Endothelial cell of umbilical vein (primary cell): ENCODE measurements around the gene LTBP1. TPM values are rescaled to one million over a fixed set of nuclear protein-coding genes. Genes with fewer than 3 reads are reported as not detected.

Experiments
- BruUV-seq: library from RNA; stranded (reverse); fragments of 400-500 nt; replicated peaks from 2 replicates; lab custom pipeline; 2021; lab: Mats Ljungman, UMichigan
- CTCF ChIA-PET: fragments of 300-600, 350-600 bp; sonication (Branson Sonifier 250); formaldehyde crosslinking; loops from one replicate; lab custom pipeline; 2021; ENCODE audit warnings: antibody characterized with exemption, inconsistent platforms; lab: Charles Lee
- POLR2A ChIA-PET: fragments of 300-600, 350-600 bp; sonication (Branson Sonifier 250); formaldehyde crosslinking; loops from one replicate; lab custom pipeline; 2021; ENCODE audit warnings: antibody characterized with exemption, inconsistent platforms; lab: Charles Lee
- DNase-seq: peaks from one replicate; pipeline ENCODE4 v3.0.0-alpha.2; 2011; ENCODE audit warnings: low read depth, low spot score
- FAIRE-seq: peaks from 2 replicates; lab custom pipeline; 2011; peaks lifted over from hg19 to GRCh38; lab: Jason Lieb, UNC
- H2AFZ ChIP-seq: 2 replicates; pipeline ENCODE4 v1.6.0; 2012; ENCODE audit warnings: low read depth, low read length, control low read depth, inconsistent platforms
- H3K27ac ChIP-seq: 2 replicates; pipeline ENCODE4 v1.5.1; 2011; ENCODE audit warnings: low read depth, mild to moderate bottlenecking, control low read depth, low read length, moderate library complexity; ENCODE audit not compliant: insufficient read depth
- H3K27me3 ChIP-seq, 2 experiments: 2 replicates each; pipeline versions ENCODE4 v1.6.0 to v1.6.1; 2011; ENCODE audit warnings: low read length in 2 of 2, mixed read lengths in 1 of 2; ENCODE audit not compliant: control insufficient read depth in 2 of 2, insufficient read depth in 2 of 2
- H3K36me3 ChIP-seq, 2 experiments: 2 replicates in 1 of 2; 3 replicates in 1 of 2; pipeline ENCODE4 v1.5.1; 2011; ENCODE audit warnings: low read length in 2 of 2, mild to moderate bottlenecking in 1 of 2, moderate library complexity in 1 of 2; ENCODE audit not compliant: control insufficient read depth in 2 of 2, insufficient read depth in 2 of 2; ENCODE audit errors: extremely low read depth in 1 of 2
- H3K4me1 ChIP-seq: 3 replicates; pipeline ENCODE4 v1.5.1; 2011; ENCODE audit warnings: mild to moderate bottlenecking, low read length; ENCODE audit not compliant: control insufficient read depth, insufficient read depth; ENCODE audit errors: extremely low read depth
- H3K4me2 ChIP-seq: 2 replicates; pipeline ENCODE4 v1.6.1; 2011; ENCODE audit warnings: low read length, control low read depth, mixed read lengths; ENCODE audit not compliant: insufficient read depth
- H3K4me3 ChIP-seq, 3 experiments: fragments of 200-600 bp in 1 of 3; sonication (generic), shearing (Covaris generic) in 1 of 3; replicated peaks in 1 of 3; 2 replicates each; pipeline ENCODE4 v1.5.1; 2011 to 2016; ENCODE audit warnings: control low read depth in 3 of 3, low read length in 3 of 3, mild to moderate bottlenecking in 2 of 3, inconsistent platforms in 1 of 3, low read depth in 1 of 3, moderate library complexity in 1 of 3; ENCODE audit not compliant: insufficient read depth in 1 of 3
- H3K79me2 ChIP-seq: 2 replicates; pipeline ENCODE4 v1.6.0; 2012; ENCODE audit warnings: low read length, inconsistent platforms; ENCODE audit not compliant: control insufficient read depth, insufficient read depth
- H3K9ac ChIP-seq: replicated peaks from 2 replicates; pipeline ENCODE3; 2011; ENCODE audit warnings: low read length, control low read depth; ENCODE audit not compliant: insufficient read depth; ENCODE audit errors: extremely low read depth
- H3K9me1 ChIP-seq: replicated peaks from 3 replicates; pipeline ENCODE4 v1.6.0; 2011; ENCODE audit warnings: mild to moderate bottlenecking, low read length; ENCODE audit not compliant: control insufficient read depth, insufficient read depth; ENCODE audit errors: extremely low read depth
- H3K9me3 ChIP-seq: replicated peaks from 2 replicates; pipeline ENCODE4 v1.5.1; 2012; ENCODE audit warnings: low read length, inconsistent platforms; ENCODE audit not compliant: control insufficient read depth, insufficient read depth
- H4K20me1 ChIP-seq: replicated peaks from 2 replicates; pipeline ENCODE3; 2011; ENCODE audit warnings: mild to moderate bottlenecking, low read length; ENCODE audit not compliant: control insufficient read depth, insufficient read depth; ENCODE audit errors: extremely low read depth
- CTCF ChIP-seq, 2 donors: IDR thresholded peaks; 1 replicate in 1 of 2; 2 replicates in 1 of 2; pipeline ENCODE4 v1.5.1; 2011; ENCODE audit warnings: low read length in 2 of 2, mild to moderate bottlenecking in 2 of 2, moderate library complexity in 2 of 2, control low read depth in 1 of 2, inconsistent platforms in 1 of 2, low read depth in 1 of 2; ENCODE audit not compliant: insufficient read depth in 1 of 2; ENCODE audit errors: extremely low read depth in 1 of 2
- EZH2 ChIP-seq: IDR thresholded peaks from 2 replicates; pipeline ENCODE4 v1.6.1; 2012; ENCODE audit warnings: borderline replicate concordance, low read depth, mild to moderate bottlenecking, moderate library complexity, low read length, inconsistent platforms; ENCODE audit not compliant: severe bottlenecking
- FOS ChIP-seq: IDR thresholded peaks from 2 replicates; pipeline ENCODE4 v1.6.1; 2011; ENCODE audit warnings: mild to moderate bottlenecking, low read length, moderate library complexity, borderline replicate concordance; ENCODE audit not compliant: insufficient read depth
- GATA2 ChIP-seq: IDR thresholded peaks from 2 replicates; pipeline ENCODE4 v1.7.0; 2011; ENCODE audit warnings: low read depth, mild to moderate bottlenecking, moderate library complexity, mixed read lengths, low read length; ENCODE audit not compliant: insufficient read length, insufficient read depth
- JUN ChIP-seq: IDR thresholded peaks from 2 replicates; pipeline ENCODE4 v1.6.1; 2011; ENCODE audit warnings: borderline replicate concordance, low read depth; ENCODE audit not compliant: insufficient read length, insufficient read depth
- MAX ChIP-seq: IDR thresholded peaks from 2 replicates; pipeline ENCODE4 v1.6.1; 2011; ENCODE audit not compliant: insufficient read depth, insufficient read length
- MYC ChIP-seq: IDR thresholded peaks from one replicate; pipeline ENCODE4 v1.6.1; 2011; ENCODE audit warnings: mild to moderate bottlenecking, low read depth, low read length
- POLR2A ChIP-seq: IDR thresholded peaks from 2 replicates; pipeline ENCODE4 v1.6.1; 2012; ENCODE audit warnings: low read depth, mild to moderate bottlenecking, control low read depth, low read length
- POLR2AphosphoS5 ChIP-seq: IDR thresholded peaks from 2 replicates; pipeline ENCODE4 v1.6.1; 2012; ENCODE audit warnings: low read depth, mild to moderate bottlenecking, control low read depth, low read length, moderate library complexity; ENCODE audit not compliant: insufficient read depth
- dilution Hi-C: fragments of 300-500 bp; cut with MboI; formaldehyde crosslinking; loops from one replicate; pipeline ENCODE4 v1.15.0; 2019; ENCODE audit warnings: low sequenced_read_pairs; ENCODE audit not compliant: extremely low pct_ligation_motif_present
- intact Hi-C: fragments of 100-400 bp; cut with micrococcal nuclease; formaldehyde crosslinking; loops from one replicate; pipeline ENCODE4 v1.10.0; 2022
- polyA plus RNA-seq, 4 experiments: library from polyadenylated mRNA; depleted of rRNA in 3 of 4; stranded (reverse) in 3 of 4; unstranded in 1 of 4; fragments of >200 nt; gene quantifications; 2 replicates each; pipeline versions ENCODE4 v1.2.1 to v1.2.3, GENCODE V29; 2011 to 2012; ENCODE audit warnings: missing spikeins in 1 of 4
- total RNA-seq: library from RNA; stranded (reverse); gene quantifications from 2 replicates; pipeline ENCODE4 v1.2.3, GENCODE V29; 2021

LTBP1 gene
- total and polyA plus RNA-seq, 2 donors (not counting 3 experiments of a cell fraction or from before 2014, with no cell fraction given), result 57.4 to 68.2 TPM

GRCh38 chr2:32938934-32939333, 7.8 kb upstream of the LTBP1 start:
- Histone ChIP-seq H3K4me2 (no peak overlapping the region), H3K27me3 (peaks cover 0 to 5% of the 10 kb centered on the region in 2 experiments), H3K9ac (no peak overlapping the region), H3K4me3 (no peak overlapping the region), H3K36me3 (no peaks in the 10 kb centered on the region), H3K9me1 (no peaks in the 10 kb centered on the region), H3K27ac (no peak overlapping the region), H3K4me1 (no peaks in the 10 kb centered on the region), H2AFZ (no peak overlapping the region), H3K9me3 (no peaks in the 10 kb centered on the region), H3K79me2 (no peaks in the 10 kb centered on the region), H4K20me1 (no peaks in the 10 kb centered on the region)
- TF ChIP-seq MYC, result no peak
- TF ChIP-seq POLR2A, result no peak
- TF ChIP-seq JUN, result no peak
- TF ChIP-seq MAX, result no peak
- TF ChIP-seq EZH2, result no peak
- TF ChIP-seq POLR2AphosphoS5, result no peak
- TF ChIP-seq CTCF (IDR thresholded peaks at IDR 0.05; ENCODE audit: extremely low read depth in 1 of 2, insufficient read depth in 1 of 2, low read depth in 1 of 2, low read length in 2 of 2), result no peak
- no peak for TF ChIP-seq GATA2
- no peak for TF ChIP-seq FOS
- dilution Hi-C loops (no loop called here), intact Hi-C loops (no loop called here)
- FAIRE-seq (no peak), DNase-seq (no peak)
- CTCF ChIA-PET, result interaction anchor here (1.5 kb wide), 1 partner anchor 115 kb away, joined by 3 read pairs; no protein-coding TSS in a partner anchor
- POLR2A ChIA-PET, result no interaction called here
- BruUV-seq, result no TSS peak
